ENCODE data around the gene NUDT14.

Gene NUDT14

GRCh38 chr14:105199093-105199492, 18.0 kb upstream of the NUDT14 start:
- DNase-seq (ENCODE audit: low read depth), result peak; percentile 71

GRCh38 chr14:105198588-105198987, 17.5 kb upstream of the NUDT14 start:
- no peak for DNase-seq (ENCODE audit: low read depth)

- peak; percentile 45 for DNase-seq (ENCODE audit: low read depth)
Measured at GRCh38 chr14:105197211-105197641, 16.1 kb upstream of the NUDT14 start.

- DNase-seq (ENCODE audit: low read depth), result no peak
Measured at GRCh38 chr14:105196265-105196960, 15.3 kb upstream of the NUDT14 start.

- DNase-seq (ENCODE audit: low read depth), result peak; percentile 17
Measured at GRCh38 chr14:105195522-105196264, 14.6 kb upstream of the NUDT14 start.

GRCh38 chr14:105195051-105195450, 13.9 kb upstream of the NUDT14 start:
- no peak for DNase-seq (ENCODE audit: low read depth)

- no peak for DNase-seq (ENCODE audit: low read depth)
Measured at GRCh38 chr14:105193916-105194782, 13.0 kb upstream of the NUDT14 start.

GRCh38 chr14:105192866-105193731, 12.0 kb upstream of the NUDT14 start:
- DNase-seq (ENCODE audit: low read depth), result peak; percentile 43

- DNase-seq (ENCODE audit: low read depth), result no peak
Measured at GRCh38 chr14:105187935-105188524, 6.9 kb upstream of the NUDT14 start.

- no peak for DNase-seq (ENCODE audit: low read depth)
Measured at GRCh38 chr14:105187116-105187515, 6.0 kb upstream of the NUDT14 start.

GRCh38 chr14:105185973-105186372, 4.9 kb upstream of the NUDT14 start:
- DNase-seq (ENCODE audit: low read depth), result no peak

- no peak for DNase-seq (ENCODE audit: low read depth)
Measured at GRCh38 chr14:105185001-105185400, 3.9 kb upstream of the NUDT14 start.

GRCh38 chr14:105184461-105184860, 3.3 kb upstream of the NUDT14 start:
- no peak for DNase-seq (ENCODE audit: low read depth)

- no peak for DNase-seq (ENCODE audit: low read depth)
Measured at GRCh38 chr14:105182296-105183020, 1.3 kb upstream of the NUDT14 start.

- DNase-seq (ENCODE audit: low read depth), result no peak
Measured at GRCh38 chr14:105181549-105182295, 610 bp upstream of the NUDT14 start.

GRCh38 chr14:105179191-105179590, 1.9 kb downstream of the NUDT14 start:
- no peak for DNase-seq (ENCODE audit: low read depth)

GRCh38 chr14:105178868-105179140, 2.3 kb downstream of the NUDT14 start:
- no peak for DNase-seq (ENCODE audit: low read depth)

GRCh38 chr14:105178069-105178867, 2.8 kb downstream of the NUDT14 start:
- no peak for DNase-seq (ENCODE audit: low read depth)

- no peak for DNase-seq (ENCODE audit: low read depth)
Measured at GRCh38 chr14:105177082-105177481, 4.0 kb downstream of the NUDT14 start.

All from iris pigment epithelial cell (primary cell).